HG02623 (cell line): ENCODE measurements around the gene DGKG.

Source experiments
- ATAC-seq: cut with Tn5 transposase; IDR thresholded peaks from one replicate; pipeline ENCODE4 v1.9.1; 2021; ENCODE audit warnings: moderate library complexity; ENCODE audit not compliant: unreplicated experiment

Gene DGKG

DNA sequence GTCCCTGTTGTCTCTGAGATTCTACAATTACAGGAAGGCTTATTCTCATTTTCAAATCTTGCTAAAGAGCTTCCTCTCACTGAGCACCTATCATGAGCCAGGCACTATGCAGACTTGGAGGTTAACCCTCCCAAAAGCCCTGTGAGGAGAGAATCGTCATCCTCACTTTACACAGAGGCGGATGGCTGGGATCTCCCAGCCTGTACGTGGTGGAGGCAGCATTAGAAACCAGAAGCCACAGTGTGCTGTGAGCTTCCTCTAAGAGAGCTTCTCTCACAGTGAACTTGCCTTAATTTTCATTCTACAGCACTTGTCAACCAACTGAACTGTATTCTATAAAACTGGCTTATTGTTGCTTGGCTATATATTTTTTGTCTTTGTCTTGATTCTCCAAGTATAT is 6.1 kb upstream of the DGKG start:
- ATAC-seq, result no peak

DNA sequence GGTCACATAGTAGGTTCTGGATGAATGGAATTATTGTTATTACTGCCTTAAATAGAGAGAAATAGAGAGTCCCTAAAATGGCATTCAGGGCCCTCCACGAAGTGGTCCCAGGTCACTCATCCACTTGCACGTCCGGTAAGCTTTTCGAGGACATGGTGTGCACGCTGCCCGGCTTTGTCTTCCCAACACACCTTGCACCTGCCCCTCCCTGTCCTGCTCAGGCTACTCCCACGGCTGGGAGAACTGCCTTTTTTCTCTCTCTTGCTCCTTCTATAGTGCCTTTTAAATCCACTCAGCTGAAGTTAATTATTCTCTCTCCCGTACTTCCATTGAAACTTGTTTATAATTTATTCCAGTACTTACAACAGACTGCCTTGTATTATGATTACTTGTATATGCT is 5.6 kb upstream of the DGKG start:
- no peak for ATAC-seq

DNA sequence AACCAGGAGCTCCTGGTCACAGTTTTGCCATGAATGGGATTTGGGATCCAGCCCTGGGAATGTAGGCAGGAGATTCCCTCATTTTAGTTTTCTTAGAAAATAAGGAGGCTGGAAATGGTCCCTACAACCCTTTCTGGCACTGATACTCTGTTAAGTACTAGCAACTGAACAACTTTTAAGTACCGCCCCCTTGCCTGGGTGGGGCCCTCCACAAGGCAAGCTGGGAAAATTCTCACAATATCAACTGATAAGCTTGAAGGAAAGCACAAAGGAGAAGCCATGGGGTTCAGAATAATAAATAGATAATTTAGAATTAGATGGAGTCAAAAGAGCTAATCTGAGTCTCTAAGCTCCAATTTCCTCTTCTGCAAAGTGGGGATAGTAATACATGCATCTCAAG is 4.2 kb upstream of the DGKG start:
- ATAC-seq, result no peak

DNA sequence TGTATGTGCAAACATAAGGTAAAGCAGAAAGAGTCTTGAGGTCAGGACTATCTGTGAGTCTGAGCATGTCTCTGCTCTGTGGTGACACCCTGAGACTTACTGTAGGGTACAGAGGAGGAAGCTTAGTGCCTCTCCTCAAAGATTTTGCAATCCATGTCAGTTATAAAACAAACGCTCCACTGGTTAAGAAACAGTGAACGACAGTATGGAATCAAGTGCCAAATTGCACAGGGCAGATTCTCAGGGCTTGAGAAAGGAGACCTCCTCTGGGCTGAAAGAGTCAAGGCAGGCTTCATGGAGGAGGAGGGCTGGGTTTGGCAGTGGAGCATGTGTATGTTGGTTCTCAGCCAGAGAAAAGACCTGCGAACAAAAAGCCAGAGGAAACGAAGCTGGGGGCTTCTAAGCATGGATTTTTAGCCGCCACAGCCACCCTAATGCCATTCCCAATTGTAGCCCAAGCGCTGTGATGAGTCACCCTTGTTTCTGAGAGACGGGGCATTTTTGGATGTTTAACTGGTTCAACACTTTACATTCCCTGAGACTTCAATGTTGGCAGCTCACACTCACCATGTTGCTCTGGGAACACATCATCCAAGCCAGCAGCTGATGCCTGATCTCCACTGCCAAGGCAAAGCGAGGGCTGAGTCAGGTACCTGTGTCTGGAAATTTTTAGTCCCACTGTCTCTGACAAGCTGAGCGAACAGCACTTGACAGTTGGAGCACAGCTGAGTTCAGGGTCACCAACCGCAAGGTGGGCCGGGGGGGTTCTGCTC is 3.4 kb upstream of the DGKG start:
- ATAC-seq, result no peak

DNA sequence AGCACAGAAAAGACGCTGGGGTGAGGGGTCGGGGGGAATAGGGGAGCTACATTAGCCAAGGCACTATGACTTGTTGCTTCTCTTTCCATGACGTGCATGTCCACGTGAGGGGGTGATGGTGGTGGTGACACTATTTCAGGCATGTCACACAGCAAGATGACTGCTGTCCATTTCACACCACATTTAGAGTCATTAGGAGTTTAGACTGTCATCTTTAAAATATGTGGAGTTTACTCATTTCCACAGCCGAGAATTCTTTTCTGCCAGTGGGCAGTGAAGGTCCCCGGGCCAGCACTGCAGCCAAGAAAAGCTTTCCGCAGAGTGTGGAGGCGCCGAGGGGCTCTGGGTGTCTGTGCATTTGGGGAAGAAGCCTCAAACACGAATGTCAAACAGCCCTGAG is 954 bp upstream of the DGKG start:
- ATAC-seq, result no peak

DNA sequence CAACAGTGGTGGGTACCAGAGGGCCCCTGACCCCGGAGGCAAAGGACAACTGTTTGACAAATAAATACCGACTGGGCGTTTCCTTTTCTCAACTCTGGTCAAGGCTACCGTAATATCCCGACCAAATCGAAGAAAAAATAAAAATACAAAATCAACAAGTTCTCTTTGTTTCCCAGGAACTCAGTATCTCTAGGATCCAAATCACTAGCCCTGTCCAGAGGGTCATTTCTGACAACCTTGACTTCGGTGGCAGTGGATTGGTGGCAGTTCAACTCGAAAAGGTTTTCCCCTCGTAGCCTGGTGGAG is 456 bp upstream of the DGKG start:
- ATAC-seq, result no peak

DNA sequence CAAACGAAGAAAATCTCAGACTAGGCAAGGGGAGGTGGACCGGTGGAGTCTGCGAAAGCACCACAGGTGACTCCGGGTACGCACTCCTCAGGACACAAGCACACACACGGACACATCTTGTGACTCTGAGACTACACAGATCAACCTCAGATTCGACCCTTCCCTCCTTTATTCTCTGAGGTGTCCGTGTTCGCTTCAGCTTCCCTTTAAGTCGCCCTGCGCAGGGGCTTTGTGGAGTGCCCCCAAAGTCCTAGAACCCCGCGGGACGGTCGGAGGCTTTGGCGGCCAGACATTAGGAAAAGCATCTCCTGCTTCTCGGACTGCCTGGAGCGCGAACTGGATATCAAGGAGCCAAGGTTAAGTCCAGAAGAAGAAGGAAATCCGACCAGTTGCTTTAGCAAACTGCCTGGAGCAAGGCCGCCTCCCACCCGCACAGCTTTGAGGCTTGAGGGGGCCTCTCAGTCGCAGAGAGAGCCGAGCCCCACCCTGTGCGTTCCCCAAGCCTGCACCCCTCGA is 730 bp downstream of the DGKG start:
- peak; percentile 14 for ATAC-seq

DNA sequence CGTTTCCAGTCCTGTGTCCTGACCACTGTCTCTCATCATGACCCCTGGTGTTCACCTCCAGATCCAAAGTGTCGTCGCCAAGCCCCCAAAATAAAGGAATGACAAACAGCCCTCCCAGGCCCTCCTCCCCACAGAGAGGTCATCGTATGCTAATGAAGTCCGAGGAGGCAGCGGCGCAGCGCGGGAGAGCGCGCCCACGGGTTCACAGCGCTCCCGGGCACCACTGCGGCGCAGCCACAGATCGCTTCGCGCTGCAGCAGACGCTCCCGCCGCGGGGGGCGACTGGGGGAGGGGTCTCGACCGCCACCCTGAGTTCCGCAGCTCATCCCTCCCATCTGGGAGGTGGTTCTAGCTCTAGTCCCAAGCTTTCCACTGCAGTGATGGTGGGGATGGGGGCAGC is 1.3 kb downstream of the DGKG start:
- no peak for ATAC-seq

DNA sequence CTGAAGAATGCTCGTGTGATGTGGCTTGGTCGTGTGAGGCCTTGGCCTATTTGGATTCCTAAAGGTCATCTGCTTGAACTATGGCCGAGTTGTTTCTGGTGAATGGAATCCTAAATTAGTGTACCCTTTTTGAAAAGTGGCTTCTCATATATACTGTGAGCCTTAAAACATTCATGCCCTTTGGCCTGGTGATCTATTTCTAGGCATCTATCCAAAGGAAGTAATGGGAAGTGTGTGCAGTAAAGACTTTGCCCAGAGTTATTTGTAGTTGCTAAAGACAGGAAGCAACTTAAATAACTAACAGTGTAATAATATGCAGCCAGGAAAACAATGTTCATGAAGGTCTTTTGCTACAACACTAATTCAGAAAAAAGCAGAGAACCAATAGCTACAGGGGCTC is 3.0 kb downstream of the DGKG start:
- ATAC-seq, result no peak

DNA sequence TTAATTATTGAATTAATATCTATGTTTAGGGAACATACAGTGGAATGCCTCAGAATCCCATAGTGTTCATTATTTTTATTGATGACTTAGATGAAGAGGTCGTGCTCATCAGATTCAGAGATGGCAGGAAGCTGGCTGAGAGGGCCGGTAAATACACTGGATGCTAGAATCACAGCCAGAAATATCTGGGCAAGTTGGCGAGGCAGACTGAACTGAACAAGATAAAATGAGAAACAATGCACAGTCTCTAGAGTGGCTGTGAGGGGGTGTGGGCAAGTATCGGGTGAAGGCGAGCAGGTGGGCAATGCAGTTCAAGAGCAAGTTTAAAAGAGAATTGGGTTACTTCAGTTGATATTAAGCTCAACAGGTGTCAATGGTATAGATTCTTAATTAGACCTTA is 5.9 kb downstream of the DGKG start:
- no peak for ATAC-seq

DNA sequence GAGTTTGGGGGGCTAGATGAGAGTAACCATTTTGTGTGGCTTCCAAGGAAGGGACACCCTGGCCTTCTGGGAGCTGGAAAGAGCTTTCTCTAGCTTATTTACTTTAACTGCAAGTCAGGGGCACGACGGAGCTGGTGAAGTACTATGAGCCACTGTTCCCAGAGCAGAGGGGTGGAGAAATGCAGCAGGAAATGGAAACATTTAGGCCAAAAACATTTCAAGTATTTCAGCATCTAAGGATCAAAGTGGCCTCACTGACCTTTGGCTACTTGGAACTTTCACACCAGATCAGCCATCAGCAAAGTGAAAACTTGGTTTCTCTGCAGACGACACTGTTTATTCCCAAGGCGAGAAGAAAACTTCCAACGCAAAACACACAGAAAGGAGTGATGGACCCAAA is 7.9 kb downstream of the DGKG start:
- ATAC-seq, result no peak

DNA sequence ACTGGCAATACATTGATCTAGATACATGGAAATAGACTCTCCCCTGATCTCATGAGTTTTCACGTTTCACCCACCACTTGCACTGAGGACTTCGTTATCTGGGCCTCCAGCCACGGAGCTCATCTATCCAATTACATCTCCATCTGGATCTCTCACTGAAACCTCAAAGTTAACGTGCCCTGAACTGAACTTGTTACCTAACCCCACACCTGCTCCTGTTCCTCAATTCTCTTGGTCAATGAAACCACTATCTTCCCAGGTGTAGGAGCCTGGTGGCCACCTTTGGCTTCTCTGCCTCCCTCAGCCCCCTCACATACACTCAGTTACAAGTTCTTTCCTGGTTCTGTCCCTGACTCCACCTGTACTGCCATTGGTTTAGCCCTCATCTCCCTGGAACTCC is 9.7 kb downstream of the DGKG start:
- no peak for ATAC-seq

DNA sequence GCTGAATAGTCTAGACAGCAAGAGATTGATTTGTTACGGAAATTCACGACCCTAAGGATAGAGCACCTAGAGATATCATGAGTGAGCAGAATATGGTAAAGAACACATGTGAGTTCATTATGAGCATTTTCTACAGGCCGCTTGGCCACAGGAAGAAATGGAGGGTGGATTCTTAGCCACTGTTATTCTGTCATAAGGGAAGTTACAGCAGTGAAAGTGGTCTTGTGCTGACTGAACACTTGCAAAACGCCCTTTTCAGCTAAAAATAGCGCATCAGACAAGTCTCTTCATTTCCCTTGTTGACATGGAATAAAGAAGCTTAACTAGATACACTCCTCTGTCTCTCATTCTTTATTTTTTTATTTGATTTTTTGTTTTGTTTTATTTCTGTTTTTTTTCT is 19.8 kb downstream of the DGKG start:
- ATAC-seq, result peak; percentile 67

DNA sequence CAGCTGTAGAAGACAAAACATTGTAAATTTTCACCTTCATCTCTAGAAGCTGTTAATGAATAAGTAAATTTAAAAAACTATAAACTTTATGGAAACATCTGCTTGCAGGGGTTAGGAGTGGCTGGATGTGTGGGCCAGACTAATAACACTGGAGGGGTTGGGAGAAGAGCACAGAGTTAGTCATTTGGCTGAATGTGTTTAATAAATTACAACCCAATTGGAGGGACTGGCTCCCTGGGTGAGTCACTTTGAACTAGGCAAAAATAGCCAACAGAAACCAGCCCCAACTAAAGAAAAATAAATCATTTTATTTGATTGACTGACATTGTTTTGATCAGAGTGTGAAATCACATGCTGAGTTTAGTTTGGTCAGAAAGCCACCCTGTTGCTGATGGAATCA is 21.8 kb downstream of the DGKG start:
- ATAC-seq, result no peak

DNA sequence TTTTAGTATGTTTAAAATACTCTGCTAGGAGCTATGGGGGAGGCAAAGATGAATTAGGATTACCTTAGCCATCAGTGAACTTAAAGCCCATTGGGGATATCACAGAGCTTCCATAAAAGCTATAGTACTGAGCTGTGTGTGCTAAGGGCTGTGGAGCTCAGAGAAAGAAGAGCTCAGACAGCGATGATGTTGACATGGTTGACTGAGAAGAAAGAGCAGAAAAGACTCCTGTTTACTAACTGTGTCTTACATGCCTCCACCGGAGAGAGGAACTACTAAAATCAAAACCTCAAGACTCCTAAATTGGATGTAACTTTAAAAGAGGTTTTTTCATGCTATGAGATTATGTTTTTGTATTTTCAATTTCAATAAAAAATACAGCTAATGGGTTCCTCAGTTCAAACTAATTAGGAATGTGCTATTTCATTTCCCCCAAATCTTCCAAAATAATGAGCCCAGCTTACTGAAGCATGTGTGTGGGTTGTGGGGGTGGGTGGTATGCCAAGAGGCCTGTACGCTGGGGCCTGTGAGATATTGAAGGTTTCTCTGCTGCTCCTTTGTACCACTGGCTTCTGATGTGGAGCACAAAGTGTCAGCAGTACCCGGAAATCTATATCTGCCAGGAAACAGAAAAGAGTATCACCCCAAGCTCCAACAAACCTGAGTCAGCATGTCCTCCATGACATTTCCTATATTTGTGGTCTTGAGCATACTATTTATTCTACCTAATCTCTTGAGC is 22.7 kb downstream of the DGKG start:
- no peak for ATAC-seq

DNA sequence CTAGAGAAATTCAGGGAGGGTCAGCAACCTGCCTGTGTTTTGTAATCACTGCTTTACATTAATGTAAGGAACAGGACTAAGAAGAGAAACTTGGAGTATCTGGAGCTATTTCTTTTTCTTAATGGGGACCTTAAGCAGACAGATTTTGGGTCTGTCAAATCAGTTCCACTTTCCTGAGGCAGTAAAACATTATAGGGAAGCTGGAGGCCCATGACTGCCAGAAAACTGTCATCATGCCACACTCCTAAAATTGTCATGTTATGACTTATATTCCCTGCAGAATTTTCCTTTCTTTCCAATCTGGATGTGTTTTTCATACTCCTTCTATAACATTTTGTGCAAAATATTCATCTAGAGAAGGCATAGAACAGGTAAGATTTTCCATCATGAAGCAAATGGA is 28.8 kb downstream of the DGKG start:
- ATAC-seq, result no peak

DNA sequence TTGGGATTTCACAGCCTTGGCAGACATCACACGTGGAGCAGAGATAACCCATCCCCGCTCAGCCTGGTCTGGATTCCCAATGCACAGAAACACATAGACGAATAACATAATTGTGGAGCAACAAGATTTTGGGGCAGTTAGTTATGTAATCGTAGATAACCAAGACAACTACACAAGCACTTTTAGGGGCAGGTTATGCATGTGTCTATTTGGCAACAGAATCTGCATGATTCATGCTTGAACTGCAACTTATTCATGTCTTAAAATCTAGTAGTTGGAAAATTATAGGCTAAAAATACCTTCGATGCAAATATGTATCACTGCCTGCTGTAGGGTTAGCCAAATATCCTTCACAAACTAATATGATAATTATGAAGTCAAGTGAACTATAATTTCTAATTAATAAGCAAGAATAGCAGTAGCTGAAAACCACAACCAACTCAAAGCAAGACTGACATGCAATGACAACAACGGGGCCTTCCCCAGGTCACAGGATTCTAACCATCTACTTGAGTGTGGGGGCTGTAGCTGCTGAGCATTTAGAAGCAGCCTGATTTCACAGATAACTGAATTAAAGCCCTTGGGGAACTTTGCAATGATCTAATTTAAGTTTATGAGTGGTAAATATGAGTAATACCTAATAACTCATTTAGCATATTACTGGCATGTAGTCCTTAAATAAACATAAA is 31.1 kb downstream of the DGKG start:
- ATAC-seq, result no peak

DNA sequence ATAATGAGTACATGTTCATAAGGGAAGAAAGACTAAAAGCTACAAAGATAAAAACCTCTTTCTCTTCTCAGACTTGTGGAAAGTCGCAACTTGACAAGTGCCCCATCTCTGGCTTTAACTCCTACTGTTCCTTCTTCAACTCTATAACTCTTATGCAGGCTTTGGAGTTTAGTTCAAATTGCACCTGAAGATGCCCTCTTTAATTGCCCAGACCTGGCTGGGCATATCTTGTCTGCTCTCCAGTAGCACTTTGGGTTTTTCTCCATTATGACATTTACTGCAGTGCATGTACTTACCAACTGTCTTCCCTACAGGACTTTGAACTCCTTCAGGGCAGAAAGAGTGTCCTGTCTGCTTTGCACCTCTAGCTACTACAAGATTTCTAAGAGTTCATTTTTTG is 32.4 kb downstream of the DGKG start:
- no peak for ATAC-seq

DNA sequence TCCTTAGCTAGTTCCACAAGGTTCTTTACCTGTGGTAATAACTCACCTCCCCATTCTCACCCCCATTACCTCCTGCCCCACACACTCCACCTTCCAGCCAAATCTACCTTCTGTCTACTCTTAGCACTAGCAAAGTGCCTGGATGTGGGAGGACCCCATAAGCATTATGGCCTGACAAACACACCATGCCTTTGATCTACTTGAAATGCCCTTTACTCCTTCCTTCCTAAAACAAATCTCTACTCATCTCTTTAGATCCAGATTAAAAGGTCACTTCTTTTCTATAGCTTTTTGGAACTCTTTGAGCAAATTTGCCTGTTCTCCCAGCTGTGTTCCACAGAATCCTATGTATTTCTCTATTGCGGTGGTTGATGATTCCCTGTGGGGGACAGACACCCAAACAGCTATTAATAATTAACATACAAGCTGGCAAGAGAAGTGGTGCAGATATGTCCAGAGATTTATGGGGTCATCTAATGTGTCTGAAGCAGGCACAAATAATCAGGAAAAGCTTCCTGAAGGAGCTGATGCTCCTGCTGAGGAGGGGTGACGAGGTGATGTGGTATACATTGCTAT is 34.0 kb downstream of the DGKG start:
- ATAC-seq, result no peak

DNA sequence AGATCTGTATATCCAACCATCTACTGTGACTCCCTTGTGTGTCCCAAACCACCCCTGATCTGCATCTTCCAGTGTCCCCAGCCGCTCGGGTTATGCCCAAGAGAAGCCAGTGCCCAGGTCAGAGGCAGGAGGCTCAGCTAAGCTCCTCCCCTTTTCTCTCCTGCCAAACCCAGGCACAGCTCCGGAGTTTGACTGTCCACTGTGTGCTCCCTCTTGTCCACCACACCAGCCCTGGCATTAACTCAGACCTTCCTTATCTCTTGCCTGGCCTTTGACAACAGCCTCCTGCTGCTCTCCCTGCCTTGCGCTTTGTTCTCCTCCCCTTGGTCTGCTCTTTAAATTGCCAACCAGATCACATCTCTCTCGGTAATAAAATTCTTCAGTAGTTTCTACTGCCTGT is 39.3 kb downstream of the DGKG start:
- no peak for ATAC-seq

DNA sequence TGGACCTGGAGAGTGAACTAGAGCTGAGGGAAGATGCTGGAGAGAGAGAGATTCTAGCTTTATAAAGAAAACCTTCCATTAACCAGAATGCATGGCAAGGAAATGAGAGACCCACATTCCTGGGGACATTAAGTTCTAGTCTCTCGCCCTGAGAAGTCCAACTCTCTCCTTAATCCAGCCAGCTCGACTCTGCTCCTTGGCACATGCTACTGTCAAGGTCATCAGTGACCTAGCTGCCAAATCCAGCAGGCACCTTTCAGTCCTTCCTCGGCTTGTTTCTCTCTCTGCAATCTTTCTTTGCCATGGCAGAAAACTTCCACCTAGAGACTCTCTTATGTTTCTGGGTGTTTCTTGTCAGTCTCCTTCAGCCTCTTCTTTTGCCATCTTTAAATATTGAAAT is 40.3 kb downstream of the DGKG start:
- no peak for ATAC-seq
